Uterus (tissue), 4 donors: ENCODE data around the gene CAMTA1. TPM values are rescaled to one million over a fixed set of nuclear protein-coding genes. Genes with fewer than 3 reads are reported as not detected.
A peak's percentile ranks its signal among the peaks of the same experiment; 100 is the strongest.

ENCODE experiments used
- DNase-seq, 2 donors: peaks; one replicate each; pipeline ENCODE4 v3.0.0-alpha.2; 2019 to 2020
- H3K27ac ChIP-seq, 2 donors: fragments of 200-600 bp; sonication (generic); 1 replicate in 1 of 2; 2 replicates in 1 of 2; pipeline ENCODE4 v1.5.1; 2016 to 2018
- H3K27me3 ChIP-seq, 2 donors: fragments of 200-600 bp; sonication (generic); one replicate each; pipeline ENCODE4 v1.5.1; 2018 to 2019; ENCODE audit warnings: control low read depth in 1 of 2
- H3K36me3 ChIP-seq, 2 donors: fragments of 200-600 bp; sonication (generic); one replicate each; pipeline ENCODE4 v1.5.1; 2019; ENCODE audit warnings: control low read depth in 1 of 2
- H3K4me1 ChIP-seq, 2 donors: fragments of 200-600 bp; sonication (generic); one replicate each; pipeline ENCODE4 v1.5.1; 2018 to 2019; ENCODE audit warnings: control low read depth in 1 of 2
- H3K4me3 ChIP-seq, 2 donors: fragments of 200-600 bp; sonication (generic); 1 replicate in 1 of 2; 2 replicates in 1 of 2; pipeline ENCODE4 v1.5.1; 2018 to 2019; ENCODE audit warnings: mild to moderate bottlenecking in 1 of 2
- H3K9me3 ChIP-seq, 2 donors: fragments of 200-600 bp; sonication (generic); one replicate each; pipeline ENCODE4 v1.5.1; 2019; ENCODE audit warnings: control low read depth in 1 of 2
- POLR2A ChIP-seq, 2 donors: fragments of 450-650 bp; IDR thresholded peaks; one replicate each; pipeline ENCODE4 v1.6.1; 2016; ENCODE audit warnings: antibody characterized with exemption in 2 of 2, mild to moderate bottlenecking in 1 of 2, moderate library complexity in 1 of 2
- intact Hi-C: fragments of 100-400 bp; cut with DNase I; formaldehyde crosslinking; loops from one replicate; pipeline ENCODE4 v1.15.1; 2023; ENCODE audit warnings: low total_unique reads
- total RNA-seq, 4 donors: library from RNA; depleted of rRNA in 3 of 4; stranded (reverse); fragments of >200 nt in 3 of 4; gene quantifications; one replicate each; pipeline versions ENCODE4 v1.1.0 to v1.2.4, GENCODE V29; 2014 to 2023
- TF ChIP-seq, protein P1 (sequence below), 4 experiments: fragments of 200-600 bp in 2 of 4; fragments of 450-650 bp in 2 of 4; sonication (generic) in 2 of 4; IDR thresholded peaks; one replicate each; pipeline ENCODE4 v1.5.1; 2016 to 2019; ENCODE audit warnings: antibody characterized with exemption in 4 of 4, mild to moderate bottlenecking in 2 of 4, moderate library complexity in 1 of 4
- donor health status: DM: yes; HTN: yes; CAD: no.

The CAMTA1 gene
- total RNA-seq, 4 donors from 2014 or later: 29.7 to 427 (median 64.8) TPM

- Histone ChIP-seq H3K27ac (peak overlapping the region in 1 of 2 donors; percentile 49), H3K9me3 (no peaks in the 10 kb centered on the region), H3K4me3 (no peak overlapping the region), H3K4me1 (no peaks in the 10 kb centered on the region), H3K36me3 (no peaks in the 10 kb centered on the region), H3K27me3 (no peaks in the 10 kb centered on the region)
- TF ChIP-seq POLR2A (IDR thresholded peaks at IDR 0.05): no peak
- no peak for DNase-seq
- intact Hi-C loops: no loop called here
Observed at GRCh38 chr1:7760245-7760644, 975.0 kb downstream of the CAMTA1 start.

DNA sequence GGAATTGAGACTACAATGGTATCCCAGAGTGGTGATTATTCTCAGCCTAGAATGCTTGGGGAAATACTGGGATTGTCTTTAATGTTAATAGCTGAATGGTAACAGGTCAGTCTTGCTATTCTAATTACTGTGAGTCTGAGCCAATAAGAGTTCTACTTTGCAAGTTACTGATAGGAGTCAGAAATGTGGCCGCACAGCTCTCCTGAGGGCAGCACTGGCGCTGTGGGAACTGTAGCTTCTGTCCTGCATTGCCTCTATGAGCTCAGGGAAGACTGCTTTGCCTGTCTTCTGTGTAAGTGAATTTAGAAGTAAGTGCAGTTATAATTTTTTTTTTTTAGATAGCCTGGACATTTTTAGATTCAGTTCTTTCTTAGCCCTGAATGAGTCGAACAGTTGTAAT, 975.8 kb downstream of the CAMTA1 start:
- Histone ChIP-seq H3K27ac (no peak overlapping the region), H3K4me3 (no peak overlapping the region), H3K27me3 (no peaks in the 10 kb centered on the region), H3K4me1 (no peaks in the 10 kb centered on the region), H3K9me3 (no peaks in the 10 kb centered on the region), H3K36me3 (no peaks in the 10 kb centered on the region)
- no peak for DNase-seq
- no peak for TF ChIP-seq POLR2A (IDR thresholded peaks at IDR 0.05)
- TF ChIP-seq, protein P1, sequence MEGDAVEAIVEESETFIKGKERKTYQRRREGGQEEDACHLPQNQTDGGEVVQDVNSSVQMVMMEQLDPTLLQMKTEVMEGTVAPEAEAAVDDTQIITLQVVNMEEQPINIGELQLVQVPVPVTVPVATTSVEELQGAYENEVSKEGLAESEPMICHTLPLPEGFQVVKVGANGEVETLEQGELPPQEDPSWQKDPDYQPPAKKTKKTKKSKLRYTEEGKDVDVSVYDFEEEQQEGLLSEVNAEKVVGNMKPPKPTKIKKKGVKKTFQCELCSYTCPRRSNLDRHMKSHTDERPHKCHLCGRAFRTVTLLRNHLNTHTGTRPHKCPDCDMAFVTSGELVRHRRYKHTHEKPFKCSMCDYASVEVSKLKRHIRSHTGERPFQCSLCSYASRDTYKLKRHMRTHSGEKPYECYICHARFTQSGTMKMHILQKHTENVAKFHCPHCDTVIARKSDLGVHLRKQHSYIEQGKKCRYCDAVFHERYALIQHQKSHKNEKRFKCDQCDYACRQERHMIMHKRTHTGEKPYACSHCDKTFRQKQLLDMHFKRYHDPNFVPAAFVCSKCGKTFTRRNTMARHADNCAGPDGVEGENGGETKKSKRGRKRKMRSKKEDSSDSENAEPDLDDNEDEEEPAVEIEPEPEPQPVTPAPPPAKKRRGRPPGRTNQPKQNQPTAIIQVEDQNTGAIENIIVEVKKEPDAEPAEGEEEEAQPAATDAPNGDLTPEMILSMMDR (IDR thresholded peaks at IDR 0.05): no peak
- intact Hi-C loops: no loop called here

- Histone ChIP-seq H3K36me3 (no peaks in the 10 kb centered on the region), H3K4me1 (peaks cover 0 to 3% of the 10 kb centered on the region in 2 donors), H3K27ac (no peak overlapping the region), H3K27me3 (no peaks in the 10 kb centered on the region), H3K9me3 (no peaks in the 10 kb centered on the region), H3K4me3 (no peak overlapping the region)
- intact Hi-C loops: no loop called here
- no peak for DNase-seq
- no peak for TF ChIP-seq POLR2A (IDR thresholded peaks at IDR 0.05)
- TF ChIP-seq, protein P1 (IDR thresholded peaks at IDR 0.05): no peak
Observed at GRCh38 chr1:7767176-7767575, 981.9 kb downstream of the CAMTA1 start.

GRCh38 chr1:7768583-7768982, 983.3 kb downstream of the CAMTA1 start:
- no peak overlapping the region for H3K4me3 ChIP-seq
- no peak overlapping the region for H3K27ac ChIP-seq
- TF ChIP-seq, protein P1 (IDR thresholded peaks at IDR 0.05): no peak
- no peak for TF ChIP-seq POLR2A (IDR thresholded peaks at IDR 0.05)
- no peaks in the 10 kb centered on the region for H3K36me3 ChIP-seq
- DNase-seq: no peak
- no peaks in the 10 kb centered on the region for H3K9me3 ChIP-seq
- no peaks in the 10 kb centered on the region for H3K27me3 ChIP-seq
- intact Hi-C loops: no loop called here
- H3K4me1 ChIP-seq: peaks cover 0 to 10% of the 10 kb centered on the region in 2 donors

DNA sequence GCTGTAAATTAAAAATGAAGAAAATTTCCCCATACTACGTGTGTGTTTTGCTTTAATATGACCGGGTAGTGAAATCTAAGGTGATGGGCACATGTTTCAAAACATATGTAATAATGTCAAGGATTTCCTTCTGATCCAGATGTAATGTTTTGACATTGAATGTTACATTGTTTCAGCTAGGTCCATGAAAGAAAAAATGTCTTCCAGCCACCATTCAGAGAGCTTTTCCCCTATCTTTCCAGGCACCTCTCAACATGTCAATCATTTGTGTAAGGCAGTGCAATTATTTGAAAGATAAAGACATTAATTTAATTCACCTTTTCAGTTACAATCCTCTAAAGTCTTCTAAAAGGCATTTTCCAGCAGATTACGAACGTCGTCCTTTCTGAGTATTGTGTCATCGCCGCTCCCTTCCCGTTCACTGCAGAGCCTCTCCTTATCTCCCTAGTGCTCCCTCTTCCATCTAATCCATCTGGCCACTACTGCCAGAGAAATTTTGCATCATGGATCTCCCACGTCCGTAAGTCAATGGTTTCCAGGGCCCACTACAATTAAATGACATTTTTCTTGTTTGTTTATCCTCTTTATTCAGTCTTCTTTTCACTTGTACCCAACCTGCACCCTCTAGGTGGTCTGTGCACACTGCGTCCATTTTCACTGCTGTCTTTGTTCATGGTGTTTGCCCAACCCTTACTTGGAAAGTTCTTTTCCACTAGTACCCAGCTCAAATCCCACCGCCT, 984.6 kb downstream of the CAMTA1 start:
- Histone ChIP-seq H3K4me3 (no peak overlapping the region), H3K36me3 (no peaks in the 10 kb centered on the region), H3K4me1 (peaks cover 0 to 10% of the 10 kb centered on the region in 2 donors), H3K9me3 (no peaks in the 10 kb centered on the region), H3K27ac (no peak overlapping the region), H3K27me3 (no peaks in the 10 kb centered on the region)
- TF ChIP-seq, protein P1 (IDR thresholded peaks at IDR 0.05): no peak
- TF ChIP-seq POLR2A (IDR thresholded peaks at IDR 0.05): no peak
- no peak for DNase-seq
- intact Hi-C loops: no loop called here
